Caco-2 (cell line): Measurements from ENCODE around the gene LRP3. TPM values are rescaled to one million over a fixed set of nuclear protein-coding genes. Genes with fewer than 3 reads are reported as not detected.

Source experiments
- BruUV-seq: library from RNA; stranded (reverse); fragments of 400-500 nt; replicated peaks from 2 replicates; lab custom pipeline; 2021; lab: Mats Ljungman, UMichigan
- CTCF ChIA-PET: fragments of 300-600 bp; sonication (Branson Sonifier 250); formaldehyde crosslinking; loops from one replicate; lab custom pipeline; 2022; ENCODE audit warnings: antibody characterized with exemption; lab: Charles Lee
- POLR2A ChIA-PET: fragments of 300-600 bp; sonication (Branson Sonifier 250); formaldehyde crosslinking; loops from one replicate; lab custom pipeline; 2022; ENCODE audit warnings: antibody characterized with exemption; lab: Charles Lee
- DNase-seq, 2 experiments: peaks; one replicate each; pipeline versions ENCODE4 v3.0.0 to v3.0.0-alpha.2; 2020 to 2022
- H3K27me3 ChIP-seq: replicated peaks from 2 replicates; pipeline ENCODE4 v1.6.0; 2011; ENCODE audit warnings: low read length; ENCODE audit not compliant: control insufficient read depth, insufficient read depth
- H3K36me3 ChIP-seq: 2 replicates; pipeline ENCODE4 v1.5.1; 2011; ENCODE audit warnings: low read length; ENCODE audit not compliant: control insufficient read depth, insufficient read depth
- H3K4me1 ChIP-seq: fragments of 250-450 bp; sonication (Bioruptor Pico); 2 replicates; pipeline ENCODE4 v1.5.1; 2020; ENCODE audit warnings: mild to moderate bottlenecking
- H3K4me3 ChIP-seq: 2 replicates; pipeline ENCODE4 v1.5.1; 2011; ENCODE audit warnings: low read depth, mild to moderate bottlenecking, control low read depth, low read length
- H3K9me3 ChIP-seq: fragments of 250-450 bp; sonication (Bioruptor Pico); 2 replicates; pipeline ENCODE4 v1.5.1; 2020; ENCODE audit warnings: mild to moderate bottlenecking, moderate library complexity
- H3K27ac Mint-ChIP-seq: one replicate; pipeline ENCODE4 v1.8.0; 2022; ENCODE audit warnings: mixed read lengths; ENCODE audit not compliant: unreplicated experiment
- H3K27me3 Mint-ChIP-seq: one replicate; pipeline ENCODE4 v1.8.0; 2022; ENCODE audit warnings: mixed read lengths; ENCODE audit not compliant: insufficient read depth, unreplicated experiment
- H3K36me3 Mint-ChIP-seq: one replicate; pipeline ENCODE4 v1.8.0; 2022; ENCODE audit warnings: mild to moderate bottlenecking, mixed read lengths; ENCODE audit not compliant: insufficient read depth, unreplicated experiment
- H3K4me1 Mint-ChIP-seq: one replicate; pipeline ENCODE4 v1.8.0; 2022; ENCODE audit warnings: low read depth, mixed read lengths; ENCODE audit not compliant: unreplicated experiment
- H3K4me3 Mint-ChIP-seq: one replicate; pipeline ENCODE4 v1.8.0; 2022; ENCODE audit warnings: mild to moderate bottlenecking, moderate library complexity, mixed read lengths; ENCODE audit not compliant: unreplicated experiment
- H3K9me3 Mint-ChIP-seq: one replicate; pipeline ENCODE4 v1.8.0; 2022; ENCODE audit warnings: mixed read lengths; ENCODE audit not compliant: unreplicated experiment
- intact Hi-C: fragments of 100-400 bp; cut with micrococcal nuclease; formaldehyde crosslinking; loops from one replicate; pipeline ENCODE4 v1.10.0; 2022; ENCODE audit not compliant: unreplicated experiment
- total RNA-seq: library from RNA; stranded (reverse); gene quantifications from 2 replicates; pipeline ENCODE4 v1.2.3, GENCODE V29; 2022
- TF ChIP-seq, protein P1 (sequence below), 2 experiments: fragments of 200-600 bp in 1 of 2; IDR thresholded peaks; 1 replicate in 1 of 2; 2 replicates in 1 of 2; pipeline versions ENCODE4 v1.5.1 to v1.8.0; 2011 to 2022; ENCODE audit warnings: antibody characterized with exemption in 1 of 2, control low read depth in 1 of 2, inconsistent platforms in 1 of 2, low read depth in 1 of 2, low read length in 1 of 2, mild to moderate bottlenecking in 1 of 2, moderate library complexity in 1 of 2; ENCODE audit not compliant: insufficient read depth in 1 of 2, severe bottlenecking in 1 of 2, unreplicated experiment in 1 of 2

LRP3 gene
- total RNA-seq, 1 experiment from 2014 or later = 22.8 TPM

- DNase-seq = no peak
- Mint-ChIP-seq H3K36me3 (no peaks in the 10 kb centered on the region), H3K27ac (no peak overlapping the region), H3K27me3 (no peaks in the 10 kb centered on the region), H3K9me3 (no peaks in the 10 kb centered on the region), H3K4me3 (no peak overlapping the region), H3K4me1 (no peaks in the 10 kb centered on the region)
- no peaks in the 10 kb centered on the region for H3K27me3 ChIP-seq
- intact Hi-C loops = no loop called here
- CTCF ChIA-PET = interaction anchor here (1.2 kb wide), 1 partner anchor 17 kb away, joined by 3 read pairs; no protein-coding TSS in a partner anchor
- no peak overlapping the region for H3K4me3 ChIP-seq
- no TSS peak for BruUV-seq
- POLR2A ChIA-PET = interaction anchor here (1.9 kb wide), 1 partner anchor 17 kb away, joined by 7 read pairs; no protein-coding TSS in a partner anchor
- H3K4me1 ChIP-seq = no peaks in the 10 kb centered on the region
- TF ChIP-seq, protein P1, sequence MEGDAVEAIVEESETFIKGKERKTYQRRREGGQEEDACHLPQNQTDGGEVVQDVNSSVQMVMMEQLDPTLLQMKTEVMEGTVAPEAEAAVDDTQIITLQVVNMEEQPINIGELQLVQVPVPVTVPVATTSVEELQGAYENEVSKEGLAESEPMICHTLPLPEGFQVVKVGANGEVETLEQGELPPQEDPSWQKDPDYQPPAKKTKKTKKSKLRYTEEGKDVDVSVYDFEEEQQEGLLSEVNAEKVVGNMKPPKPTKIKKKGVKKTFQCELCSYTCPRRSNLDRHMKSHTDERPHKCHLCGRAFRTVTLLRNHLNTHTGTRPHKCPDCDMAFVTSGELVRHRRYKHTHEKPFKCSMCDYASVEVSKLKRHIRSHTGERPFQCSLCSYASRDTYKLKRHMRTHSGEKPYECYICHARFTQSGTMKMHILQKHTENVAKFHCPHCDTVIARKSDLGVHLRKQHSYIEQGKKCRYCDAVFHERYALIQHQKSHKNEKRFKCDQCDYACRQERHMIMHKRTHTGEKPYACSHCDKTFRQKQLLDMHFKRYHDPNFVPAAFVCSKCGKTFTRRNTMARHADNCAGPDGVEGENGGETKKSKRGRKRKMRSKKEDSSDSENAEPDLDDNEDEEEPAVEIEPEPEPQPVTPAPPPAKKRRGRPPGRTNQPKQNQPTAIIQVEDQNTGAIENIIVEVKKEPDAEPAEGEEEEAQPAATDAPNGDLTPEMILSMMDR (IDR thresholded peaks at IDR 0.05; ENCODE audit: insufficient read depth in 1 of 2, low read depth in 1 of 2, low read length in 1 of 2, severe bottlenecking in 1 of 2, unreplicated experiment in 1 of 2) = no peak
- no peaks in the 10 kb centered on the region for H3K36me3 ChIP-seq
- H3K9me3 ChIP-seq = no peaks in the 10 kb centered on the region
Observed at GRCh38 chr19:33159149-33159548, 35.0 kb upstream of the LRP3 start.

GRCh38 chr19:33159893-33160292 is 34.2 kb upstream of the LRP3 start:
- no TSS peak for BruUV-seq
- H3K9me3 Mint-ChIP-seq = no peaks in the 10 kb centered on the region
- CTCF ChIA-PET = interaction anchor here (1.2 kb wide), 1 partner anchor 17 kb away, joined by 3 read pairs; no protein-coding TSS in a partner anchor

GRCh38 chr19:33161201-33161600 is 32.9 kb upstream of the LRP3 start:
- no peak for DNase-seq
- Histone ChIP-seq H3K27me3 (no peaks in the 10 kb centered on the region), H3K4me1 (no peaks in the 10 kb centered on the region), H3K36me3 (no peaks in the 10 kb centered on the region), H3K4me3 (no peak overlapping the region), H3K9me3 (no peaks in the 10 kb centered on the region)
- TF ChIP-seq, protein P1 (IDR thresholded peaks at IDR 0.05; ENCODE audit: insufficient read depth in 1 of 2, low read depth in 1 of 2, low read length in 1 of 2, severe bottlenecking in 1 of 2, unreplicated experiment in 1 of 2) = no peak
- Mint-ChIP-seq H3K4me1 (no peaks in the 10 kb centered on the region), H3K27me3 (no peaks in the 10 kb centered on the region), H3K27ac (no peak overlapping the region), H3K9me3 (no peaks in the 10 kb centered on the region), H3K4me3 (no peak overlapping the region), H3K36me3 (peaks cover 4% of the 10 kb centered on the region)
- POLR2A ChIA-PET = no interaction called here
- BruUV-seq = no TSS peak
- intact Hi-C loops = no loop called here
- CTCF ChIA-PET = interaction anchor here (1.5 kb wide), 1 partner anchor 23 kb away, joined by 4 read pairs; no protein-coding TSS in a partner anchor

More at GRCh38 chr19:33159893-33160292, 34.2 kb upstream of the LRP3 start:
- no peaks in the 10 kb centered on the region for H3K36me3 ChIP-seq
- no peak overlapping the region for H3K27ac Mint-ChIP-seq
- no peaks in the 10 kb centered on the region for H3K9me3 ChIP-seq
- H3K4me3 ChIP-seq = no peak overlapping the region
- intact Hi-C loops = no loop called here
- TF ChIP-seq, protein P1 (IDR thresholded peaks at IDR 0.05; ENCODE audit: insufficient read depth in 1 of 2, low read depth in 1 of 2, low read length in 1 of 2, severe bottlenecking in 1 of 2, unreplicated experiment in 1 of 2) = no peak
- no peaks in the 10 kb centered on the region for H3K4me1 ChIP-seq
- H3K4me3 Mint-ChIP-seq = no peak overlapping the region
- H3K36me3 Mint-ChIP-seq = peaks cover 3% of the 10 kb centered on the region
- DNase-seq = no peak
- H3K27me3 Mint-ChIP-seq = no peaks in the 10 kb centered on the region
- no peaks in the 10 kb centered on the region for H3K27me3 ChIP-seq
- POLR2A ChIA-PET = interaction anchor here (1.9 kb wide), 1 partner anchor 17 kb away, joined by 7 read pairs; no protein-coding TSS in a partner anchor
- no peaks in the 10 kb centered on the region for H3K4me1 Mint-ChIP-seq
